PC-3 (cell line): ENCODE data around the gene NRCAM. TPM values are rescaled to one million over a fixed set of nuclear protein-coding genes. Genes with fewer than 3 reads are reported as not detected.

Experiments used
- ATAC-seq: fragments of 200-7000 bp; cut with Tn5 transposase; 2 replicates; pipeline ENCODE4 v1.9.1; 2020; ENCODE audit warnings: mild to moderate bottlenecking, moderate library complexity
- BruUV-seq: library from RNA; stranded (reverse); fragments of 400-500 nt; replicated peaks from 2 replicates; lab custom pipeline; 2021; lab: Mats Ljungman, UMichigan
- CTCF ChIA-PET: fragments of 300-600 bp; sonication (Branson Sonifier 250); formaldehyde crosslinking; loops from one replicate; lab custom pipeline; 2022; ENCODE audit warnings: antibody characterized with exemption; lab: Charles Lee
- POLR2A ChIA-PET: fragments of 300-600 bp; sonication (Branson Sonifier 250); formaldehyde crosslinking; loops from one replicate; lab custom pipeline; 2022; ENCODE audit warnings: antibody characterized with exemption; ENCODE audit not compliant: unreplicated experiment; lab: Charles Lee
- DNase-seq: peaks from one replicate; pipeline ENCODE4 v3.0.0-alpha.2; 2015
- H2AFZ ChIP-seq: fragments of 300-600 bp; sonication (generic); 2 replicates; pipeline ENCODE4 v1.6.0; 2016; ENCODE audit warnings: antibody characterized with exemption, low read length
- H3F3A ChIP-seq: fragments of 300-600 bp; sonication (generic); one replicate; pipeline ENCODE4 v1.6.0; 2017; ENCODE audit warnings: antibody characterized with exemption, low read length, control low read depth, mild to moderate bottlenecking; ENCODE audit not compliant: unreplicated experiment
- H3K27ac ChIP-seq: fragments of 300-600 bp; sonication (generic); 2 replicates; pipeline ENCODE4 v1.5.1; 2016; ENCODE audit warnings: mild to moderate bottlenecking, low read length
- H3K27me3 ChIP-seq: fragments of 300-600 bp; sonication (generic); 2 replicates; pipeline ENCODE4 v1.6.1; 2016; ENCODE audit warnings: low read length, mixed read lengths
- H3K36me3 ChIP-seq: fragments of 300-600 bp; sonication (generic); 2 replicates; pipeline ENCODE4 v1.6.1; 2016; ENCODE audit warnings: low read depth, mixed run types, low read length, mixed read lengths
- H3K4me1 ChIP-seq: fragments of 300-600 bp; sonication (generic); 2 replicates; pipeline ENCODE4 v1.5.1; 2016; ENCODE audit warnings: low read length; ENCODE audit not compliant: insufficient read depth
- H3K4me2 ChIP-seq: fragments of 300-600 bp; sonication (generic); 2 replicates; pipeline ENCODE4 v1.6.0; 2016; ENCODE audit warnings: low read length
- H3K4me3 ChIP-seq: fragments of 300-600 bp; sonication (generic); 2 replicates; pipeline ENCODE4 v1.5.1; 2016; ENCODE audit warnings: mild to moderate bottlenecking, low read length, mixed read lengths
- H3K79me2 ChIP-seq: fragments of 300-600 bp; sonication (generic); 2 replicates; pipeline ENCODE4 v1.6.1; 2017; ENCODE audit warnings: low read length, mixed read lengths
- H3K9ac ChIP-seq: fragments of 300-600 bp; sonication (generic); 2 replicates; pipeline ENCODE4 v1.6.0; 2016; ENCODE audit warnings: mild to moderate bottlenecking, low read length
- H3K9me2 ChIP-seq: fragments of 300-600 bp; sonication (generic); replicated peaks from 2 replicates; pipeline ENCODE4 v1.6.1; 2016; ENCODE audit warnings: mixed run types, low read length, mixed read lengths
- H3K9me3 ChIP-seq: fragments of 300-600 bp; sonication (generic); 2 replicates; pipeline ENCODE4 v1.6.1; 2016; ENCODE audit warnings: low read length, mixed read lengths
- H4K20me1 ChIP-seq: fragments of 300-600 bp; sonication (generic); 2 replicates; pipeline ENCODE4 v1.6.1; 2016; ENCODE audit warnings: low read length, mixed read lengths
- CTCF ChIP-seq: fragments of 300-600 bp; sonication (generic); conservative IDR thresholded peaks from 2 replicates; pipeline ENCODE4 v1.5.1; 2017; ENCODE audit warnings: antibody characterized with exemption, low read depth, mild to moderate bottlenecking, low read length
- EZH2 ChIP-seq: fragments of 300-600 bp; sonication (generic); IDR thresholded peaks from one replicate; pipeline ENCODE4 v1.6.1; 2017; ENCODE audit warnings: antibody characterized with exemption, mild to moderate bottlenecking, low read length; ENCODE audit not compliant: unreplicated experiment
- EZH2phosphoT487 ChIP-seq: fragments of 300-600 bp; sonication (generic); IDR thresholded peaks from 2 replicates; pipeline ENCODE4 v1.6.1; 2018; ENCODE audit warnings: mild to moderate bottlenecking, antibody characterized with exemption, low read length, borderline replicate concordance
- intact Hi-C: fragments of 100-400 bp; cut with micrococcal nuclease; formaldehyde crosslinking; loops from 2 replicates; pipeline ENCODE4 v1.9.0; 2023
- total RNA-seq: library from RNA; depleted of rRNA; stranded (reverse); fragments of >200 nt; gene quantifications from 2 replicates; pipeline ENCODE4 v1.2.3, GENCODE V29; 2014

The NRCAM gene
- total RNA-seq, 1 experiment from 2014 or later, result not detected

GRCh38 chr7:108419961-108420908, 36.0 kb downstream of the NRCAM start:
- Histone ChIP-seq H4K20me1 (no peaks in the 10 kb centered on the region), H3K9ac (no peak overlapping the region), H3K4me3 (no peak overlapping the region), H3F3A (no peaks in the 10 kb centered on the region), H3K4me1 (no peaks in the 10 kb centered on the region), H3K9me2 (no peaks in the 10 kb centered on the region), H3K4me2 (no peak overlapping the region), H3K9me3 (no peaks in the 10 kb centered on the region), H3K36me3 (no peaks in the 10 kb centered on the region), H3K27me3 (peaks cover 73% of the 10 kb centered on the region), H3K79me2 (no peaks in the 10 kb centered on the region), H3K27ac (no peak overlapping the region), H2AFZ (no peak overlapping the region)
- ATAC-seq (no peak), DNase-seq (no peak)
- TF ChIP-seq EZH2phosphoT487 (no peak), EZH2 (no peak), CTCF (no peak)
- CTCF ChIA-PET, result no interaction called here
- BruUV-seq, result no TSS peak
- intact Hi-C loops, result no loop called here
- POLR2A ChIA-PET, result no interaction called here

GRCh38 chr7:108418946-108419345, 37.3 kb downstream of the NRCAM start:
- no peak for DNase-seq
- ChIA-PET CTCF (interaction anchor here (0.6 kb wide), 1 partner anchor 17 kb away, joined by 3 read pairs; no protein-coding TSS in a partner anchor), POLR2A (no interaction called here)
- Histone ChIP-seq H3K36me3 (no peaks in the 10 kb centered on the region), H3K27ac (no peak overlapping the region), H3K9ac (no peak overlapping the region), H2AFZ (no peak overlapping the region), H3F3A (no peaks in the 10 kb centered on the region), H3K79me2 (no peaks in the 10 kb centered on the region), H4K20me1 (no peaks in the 10 kb centered on the region), H3K9me2 (no peaks in the 10 kb centered on the region), H3K9me3 (no peaks in the 10 kb centered on the region), H3K4me1 (no peaks in the 10 kb centered on the region), H3K4me2 (no peak overlapping the region), H3K4me3 (no peak overlapping the region), H3K27me3 (peaks cover 73% of the 10 kb centered on the region)
- TF ChIP-seq EZH2, result no peak
- no peak for TF ChIP-seq EZH2phosphoT487
- TF ChIP-seq CTCF, result no peak
- intact Hi-C loops, result no loop called here
- no peak for ATAC-seq
- BruUV-seq, result no TSS peak

GRCh38 chr7:108417926-108418325, 38.3 kb downstream of the NRCAM start:
- peaks cover 71% of the 10 kb centered on the region for H3K27me3 ChIP-seq
- H4K20me1 ChIP-seq, result no peaks in the 10 kb centered on the region
- no peaks in the 10 kb centered on the region for H3K36me3 ChIP-seq
- intact Hi-C loops, result no loop called here
- H3K27ac ChIP-seq, result no peak overlapping the region
- ATAC-seq (no peak), DNase-seq (no peak)
- no peak overlapping the region for H3K9ac ChIP-seq
- POLR2A ChIA-PET, result interaction anchor here (0.5 kb wide), 1 partner anchor 838 kb away, joined by 3 read pairs; no protein-coding TSS in a partner anchor
- H3K9me2 ChIP-seq, result no peaks in the 10 kb centered on the region
- no peak overlapping the region for H3K4me2 ChIP-seq
- H2AFZ ChIP-seq, result no peak overlapping the region
- CTCF ChIA-PET, result no interaction called here
- TF ChIP-seq EZH2 (no peak), CTCF (no peak), EZH2phosphoT487 (no peak)
- no peaks in the 10 kb centered on the region for H3K9me3 ChIP-seq
- BruUV-seq, result no TSS peak
- H3F3A ChIP-seq, result no peaks in the 10 kb centered on the region
- H3K4me1 ChIP-seq, result no peaks in the 10 kb centered on the region
- H3K79me2 ChIP-seq, result no peaks in the 10 kb centered on the region
- H3K4me3 ChIP-seq, result no peak overlapping the region
